ENCODE data around the gene AKAP8.
A peak's percentile ranks its signal among the peaks of the same experiment; 100 is the strongest.
"Not testable (repeated sequence)": the region's sequence is repeated elsewhere in the genome, so short reads cannot be mapped to it uniquely, and the experiment has no call there.

AKAP8 gene

GRCh38 chr19:15379083-15379998 is at the start of gene AKAP8:
TSS of gene AKAP8 (minus strand) at chr19:15379787. CDS start at chr19:15379731, 56 bp downstream.
- peak; percentile 99 for DNase-seq (ENCODE audit: low spot score)

GRCh38 chr19:15427991-15428471 is 48.4 kb upstream of the AKAP8 start:
- DNase-seq (ENCODE audit: low spot score) = no peak

GRCh38 chr19:15427350-15427700 is 47.7 kb upstream of the AKAP8 start:
- no peak for DNase-seq (ENCODE audit: low spot score)

- peak; percentile 11 for DNase-seq (ENCODE audit: low spot score)
Measured at GRCh38 chr19:15426485-15427349, 47.1 kb upstream of the AKAP8 start.

- no peak for DNase-seq (ENCODE audit: low spot score)
Measured at GRCh38 chr19:15425321-15425950, 45.8 kb upstream of the AKAP8 start.

GRCh38 chr19:15424692-15425272 is 45.2 kb upstream of the AKAP8 start:
- no peak for DNase-seq (ENCODE audit: low spot score)

- DNase-seq (ENCODE audit: low spot score) = no peak
Measured at GRCh38 chr19:15424121-15424520, 44.5 kb upstream of the AKAP8 start.

GRCh38 chr19:15423130-15423529 is 43.5 kb upstream of the AKAP8 start:
- no peak for DNase-seq (ENCODE audit: low spot score)

- no peak for DNase-seq (ENCODE audit: low spot score)
Measured at GRCh38 chr19:15422296-15423075, 42.9 kb upstream of the AKAP8 start.

GRCh38 chr19:15421721-15422260 is 42.2 kb upstream of the AKAP8 start:
- no peak for DNase-seq (ENCODE audit: low spot score)

GRCh38 chr19:15421136-15421695 is 41.6 kb upstream of the AKAP8 start:
- DNase-seq (ENCODE audit: low spot score) = no peak

- DNase-seq (ENCODE audit: low spot score) = no peak
Measured at GRCh38 chr19:15419413-15420025, 39.9 kb upstream of the AKAP8 start.

- peak; percentile 100 for DNase-seq (ENCODE audit: low spot score)
Measured at GRCh38 chr19:15418579-15419412, 39.2 kb upstream of the AKAP8 start, which contains the start of gene AKAP8L. TSS of gene AKAP8L (minus strand) at chr19:15418988. CDS start at chr19:15418923, 65 bp downstream.

- DNase-seq (ENCODE audit: low spot score) = no peak
Measured at GRCh38 chr19:15418231-15418578, 38.6 kb upstream of the AKAP8 start.

GRCh38 chr19:15417699-15418098 is 38.1 kb upstream of the AKAP8 start:
- DNase-seq (ENCODE audit: low spot score) = no peak

- peak; percentile 72 for DNase-seq (ENCODE audit: low spot score)
Measured at GRCh38 chr19:15412832-15413231, 33.2 kb upstream of the AKAP8 start.

GRCh38 chr19:15411351-15411750 is 31.8 kb upstream of the AKAP8 start:
- not testable (repeated sequence) for DNase-seq (ENCODE audit: low spot score)

GRCh38 chr19:15404780-15405211 is 25.2 kb upstream of the AKAP8 start:
- no peak for DNase-seq (ENCODE audit: low spot score)
